ENCODE measurements around the gene STOML3.

Gene STOML3

DNA sequence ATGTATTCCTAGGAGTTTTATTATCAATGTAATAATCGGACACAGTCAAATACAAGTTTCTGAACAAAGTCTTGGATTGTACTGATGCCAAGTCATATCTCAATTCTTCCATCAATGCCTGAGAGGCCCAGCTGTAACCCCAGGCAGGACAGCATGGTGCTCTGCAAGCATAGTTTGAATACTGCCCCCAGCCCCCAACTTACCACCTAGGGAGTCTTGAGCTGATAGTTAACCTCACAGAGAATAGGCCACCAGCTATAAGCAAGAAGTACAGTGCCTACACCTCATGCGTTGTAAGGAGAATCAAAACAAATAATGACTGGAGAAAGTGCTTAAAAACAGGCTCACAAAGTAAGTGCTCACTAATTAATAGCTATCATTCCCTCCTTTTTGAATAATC, 44.6 kb upstream of the STOML3 start:
- Histone ChIP-seq H3K14ac (ENCODE audit: low read length) (no peak overlapping the region), H3K4ac (ENCODE audit: low read length) (no peak overlapping the region), H3K27ac (replicated peaks; ENCODE audit: low read length) (no peak overlapping the region), H3K79me1 (ENCODE audit: low read depth, low read length) (peaks cover 4% of the 10 kb centered on the region), H3K9ac (ENCODE audit: low read depth, low read length, poor library complexity) (no peak overlapping the region), H2AFZ (ENCODE audit: low read length) (no peak overlapping the region), H3K27me3 (ENCODE audit: control insufficient read depth in 3 of 3, insufficient read depth in 3 of 3, low read depth in 1 of 3, low read length in 3 of 3) (no peaks in the 10 kb centered on the region), H3K23ac (ENCODE audit: low read depth, low read length, poor library complexity) (no peak overlapping the region), H3K36me3 (replicated peaks in 1 of 2; ENCODE audit: control insufficient read depth in 2 of 2, insufficient read depth in 2 of 2, low read length in 2 of 2) (peaks cover 2 to 38% of the 10 kb centered on the region in 2 donors), H2BK5ac (ENCODE audit: low read length) (no peak overlapping the region), H3K4me2 (ENCODE audit: insufficient read depth, low read length, poor library complexity, severe bottlenecking) (peak overlapping the region; percentile 37), H3K4me1 (ENCODE audit: control insufficient read depth in 2 of 2, insufficient read depth in 1 of 2, low read depth in 1 of 2, low read length in 2 of 2) (peaks cover 4 to 6% of the 10 kb centered on the region in 2 donors), H4K91ac (ENCODE audit: low read depth, low read length, poor library complexity) (no peak overlapping the region), H4K8ac (ENCODE audit: low read depth, low read length) (no peak overlapping the region), H3K4me3 (ENCODE audit: low read length in 2 of 2) (peak overlapping the region in 1 of 2 donors; percentile 95), H3K18ac (ENCODE audit: low read length) (no peak overlapping the region), H2AK5ac (ENCODE audit: low read depth, low read length) (no peak overlapping the region), H3K9me3 (replicated peaks in 1 of 2; ENCODE audit: control insufficient read depth in 2 of 2, insufficient read depth in 1 of 2, low read depth in 1 of 2, low read length in 2 of 2) (no peaks in the 10 kb centered on the region), H2BK12ac (ENCODE audit: low read length) (no peak overlapping the region), H2BK15ac (ENCODE audit: low read length) (no peak overlapping the region), H2BK120ac (ENCODE audit: low read depth, low read length) (no peak overlapping the region)
- WGBS, 2 donors (ENCODE audit: extremely low coverage in 2 of 2, insufficient read length in 2 of 2, insufficient replicate concordance in 1 of 2) = no CpG with 5 or more reads among the region's 2 CpGs
- DNase-seq (ENCODE audit: low spot score) = no peak

DNA sequence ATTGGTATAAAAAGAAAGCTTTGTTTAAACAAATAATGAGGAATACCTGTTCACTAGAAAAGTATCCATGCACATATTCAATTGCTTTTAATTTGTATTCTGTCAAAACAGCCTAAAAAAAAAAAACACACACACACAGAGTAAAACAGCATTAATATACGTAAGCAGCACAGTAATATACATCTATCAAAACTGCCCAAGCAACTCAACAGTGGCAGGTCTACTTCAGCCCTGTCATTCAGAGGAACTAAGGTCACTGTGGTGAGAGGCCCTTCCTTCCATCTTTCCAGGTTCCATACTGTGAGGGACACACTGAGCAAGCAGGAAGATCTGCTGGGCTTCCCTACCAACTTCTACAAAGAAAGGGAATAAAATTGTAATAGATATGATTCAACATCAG, 43.5 kb upstream of the STOML3 start:
- no peak for DNase-seq (ENCODE audit: low spot score)
- no peak overlapping the region for H3K23ac ChIP-seq (ENCODE audit: low read depth, low read length, poor library complexity)
- no peak overlapping the region for H3K4ac ChIP-seq (ENCODE audit: low read length)
- H2BK15ac ChIP-seq (ENCODE audit: low read length) = no peak overlapping the region
- no peak overlapping the region for H2AFZ ChIP-seq (ENCODE audit: low read length)
- peaks cover 4% of the 10 kb centered on the region for H3K79me1 ChIP-seq (ENCODE audit: low read depth, low read length)
- no peak overlapping the region for H4K8ac ChIP-seq (ENCODE audit: low read depth, low read length)
- peaks cover 4 to 6% of the 10 kb centered on the region in 2 donors for H3K4me1 ChIP-seq (ENCODE audit: control insufficient read depth in 2 of 2, insufficient read depth in 1 of 2, low read depth in 1 of 2, low read length in 2 of 2)
- H2BK5ac ChIP-seq (ENCODE audit: low read length) = no peak overlapping the region
- no peak overlapping the region for H3K4me3 ChIP-seq (ENCODE audit: low read length in 2 of 2)
- no peaks in the 10 kb centered on the region for H3K27me3 ChIP-seq (ENCODE audit: control insufficient read depth in 3 of 3, insufficient read depth in 3 of 3, low read depth in 1 of 3, low read length in 3 of 3)
- no peak overlapping the region for H3K9ac ChIP-seq (ENCODE audit: low read depth, low read length, poor library complexity)
- no CpG with 5 or more reads among the region's 1 CpG for WGBS, 2 donors (ENCODE audit: extremely low coverage in 2 of 2, insufficient read length in 2 of 2, insufficient replicate concordance in 1 of 2)
- H3K9me3 ChIP-seq (replicated peaks in 1 of 2; ENCODE audit: control insufficient read depth in 2 of 2, insufficient read depth in 1 of 2, low read depth in 1 of 2, low read length in 2 of 2) = no peaks in the 10 kb centered on the region
- no peak overlapping the region for H3K18ac ChIP-seq (ENCODE audit: low read length)
- H4K91ac ChIP-seq (ENCODE audit: low read depth, low read length, poor library complexity) = no peak overlapping the region
- H2BK120ac ChIP-seq (ENCODE audit: low read depth, low read length) = no peak overlapping the region
- H3K14ac ChIP-seq (ENCODE audit: low read length) = no peak overlapping the region
- no peak overlapping the region for H2BK12ac ChIP-seq (ENCODE audit: low read length)
- no peak overlapping the region for H3K27ac ChIP-seq (replicated peaks; ENCODE audit: low read length)
- H3K4me2 ChIP-seq (ENCODE audit: insufficient read depth, low read length, poor library complexity, severe bottlenecking) = no peak overlapping the region
- peaks cover 2 to 47% of the 10 kb centered on the region in 2 donors for H3K36me3 ChIP-seq (replicated peaks in 1 of 2; ENCODE audit: control insufficient read depth in 2 of 2, insufficient read depth in 2 of 2, low read length in 2 of 2)
- H2AK5ac ChIP-seq (ENCODE audit: low read depth, low read length) = no peak overlapping the region

DNA sequence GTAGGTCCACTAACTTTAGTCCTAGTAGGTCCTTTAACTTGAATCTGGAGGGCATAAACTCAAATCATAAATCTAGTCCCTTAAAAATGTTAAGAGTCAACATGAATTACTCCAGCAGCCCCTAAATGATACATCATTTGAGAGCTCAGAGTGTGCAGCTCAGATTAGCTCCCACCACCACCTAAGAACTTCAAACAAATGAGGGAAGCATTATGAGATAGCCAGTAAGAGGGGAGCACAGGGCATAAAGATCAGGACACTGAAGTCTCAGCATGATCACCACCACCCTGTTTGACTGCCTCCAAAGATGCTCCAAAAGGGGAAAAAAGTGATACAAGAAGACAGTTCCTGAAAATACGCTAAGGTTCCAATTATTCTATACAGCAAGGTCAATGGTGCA, 41.5 kb upstream of the STOML3 start:
- H3K4me1 ChIP-seq (ENCODE audit: control insufficient read depth in 2 of 2, insufficient read depth in 1 of 2, low read depth in 1 of 2, low read length in 2 of 2) = peaks cover 4 to 6% of the 10 kb centered on the region in 2 donors
- no peak overlapping the region for H2BK12ac ChIP-seq (ENCODE audit: low read length)
- no peak overlapping the region for H4K8ac ChIP-seq (ENCODE audit: low read depth, low read length)
- no peak overlapping the region for H4K91ac ChIP-seq (ENCODE audit: low read depth, low read length, poor library complexity)
- DNase-seq (ENCODE audit: low spot score) = no peak
- H2AK5ac ChIP-seq (ENCODE audit: low read depth, low read length) = no peak overlapping the region
- WGBS, 2 donors (ENCODE audit: extremely low coverage in 2 of 2, insufficient read length in 2 of 2, insufficient replicate concordance in 1 of 2) = no CpG with 5 or more reads among the region's 1 CpG
- no peak overlapping the region for H3K23ac ChIP-seq (ENCODE audit: low read depth, low read length, poor library complexity)
- no peak overlapping the region for H2BK120ac ChIP-seq (ENCODE audit: low read depth, low read length)
- H3K18ac ChIP-seq (ENCODE audit: low read length) = no peak overlapping the region
- no peak overlapping the region for H3K14ac ChIP-seq (ENCODE audit: low read length)
- H2BK15ac ChIP-seq (ENCODE audit: low read length) = no peak overlapping the region
- peaks cover 2 to 66% of the 10 kb centered on the region in 2 donors for H3K36me3 ChIP-seq (replicated peaks in 1 of 2; ENCODE audit: control insufficient read depth in 2 of 2, insufficient read depth in 2 of 2, low read length in 2 of 2)
- H3K4me3 ChIP-seq (ENCODE audit: low read length in 2 of 2) = no peak overlapping the region
- H2AFZ ChIP-seq (ENCODE audit: low read length) = no peak overlapping the region
- H3K9ac ChIP-seq (ENCODE audit: low read depth, low read length, poor library complexity) = no peak overlapping the region
- no peak overlapping the region for H3K27ac ChIP-seq (replicated peaks; ENCODE audit: low read length)
- H3K4me2 ChIP-seq (ENCODE audit: insufficient read depth, low read length, poor library complexity, severe bottlenecking) = no peak overlapping the region
- H3K9me3 ChIP-seq (replicated peaks in 1 of 2; ENCODE audit: control insufficient read depth in 2 of 2, insufficient read depth in 1 of 2, low read depth in 1 of 2, low read length in 2 of 2) = no peaks in the 10 kb centered on the region
- H3K79me1 ChIP-seq (ENCODE audit: low read depth, low read length) = no peaks in the 10 kb centered on the region
- no peak overlapping the region for H3K4ac ChIP-seq (ENCODE audit: low read length)
- H3K27me3 ChIP-seq (ENCODE audit: control insufficient read depth in 3 of 3, insufficient read depth in 3 of 3, low read depth in 1 of 3, low read length in 3 of 3) = no peaks in the 10 kb centered on the region
- H2BK5ac ChIP-seq (ENCODE audit: low read length) = no peak overlapping the region

DNA sequence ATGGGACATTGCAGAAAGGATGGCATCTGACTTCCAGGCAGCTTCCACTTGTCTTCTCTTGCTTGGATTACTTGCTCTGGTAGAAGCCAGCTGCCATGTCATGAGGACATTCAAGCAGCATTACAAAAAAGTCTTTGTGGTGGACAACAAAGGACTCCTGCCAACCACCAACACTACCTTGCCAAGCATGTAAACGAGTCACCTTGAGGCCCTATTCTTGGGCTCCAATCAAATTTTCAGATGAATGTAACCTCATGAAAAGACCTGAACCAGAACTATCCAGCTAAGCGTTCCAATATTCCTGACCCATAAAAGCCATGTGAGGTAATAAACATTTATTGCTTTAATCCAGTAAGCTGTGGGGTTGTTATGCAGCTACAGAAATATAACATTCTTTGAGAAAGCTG, 34.8 kb upstream of the STOML3 start:
- H2BK120ac ChIP-seq (ENCODE audit: low read depth, low read length) = no peak overlapping the region
- H2AK5ac ChIP-seq (ENCODE audit: low read depth, low read length) = no peak overlapping the region
- no peak overlapping the region for H3K14ac ChIP-seq (ENCODE audit: low read length)
- no peak overlapping the region for H3K4me2 ChIP-seq (ENCODE audit: insufficient read depth, low read length, poor library complexity, severe bottlenecking)
- no peak overlapping the region for H3K23ac ChIP-seq (ENCODE audit: low read depth, low read length, poor library complexity)
- WGBS, 2 donors (ENCODE audit: extremely low coverage in 2 of 2, insufficient read length in 2 of 2, insufficient replicate concordance in 1 of 2) = no CpG with 5 or more reads among the region's 2 CpGs
- H3K18ac ChIP-seq (ENCODE audit: low read length) = no peak overlapping the region
- no peak overlapping the region for H2BK15ac ChIP-seq (ENCODE audit: low read length)
- peaks cover 0 to 7% of the 10 kb centered on the region in 2 donors for H3K4me1 ChIP-seq (ENCODE audit: control insufficient read depth in 2 of 2, insufficient read depth in 1 of 2, low read depth in 1 of 2, low read length in 2 of 2)
- no peak overlapping the region for H2AFZ ChIP-seq (ENCODE audit: low read length)
- H3K79me1 ChIP-seq (ENCODE audit: low read depth, low read length) = no peaks in the 10 kb centered on the region
- H3K9ac ChIP-seq (ENCODE audit: low read depth, low read length, poor library complexity) = no peak overlapping the region
- no peak overlapping the region for H3K27ac ChIP-seq (replicated peaks; ENCODE audit: low read length)
- no peak overlapping the region for H3K4ac ChIP-seq (ENCODE audit: low read length)
- H3K36me3 ChIP-seq (replicated peaks in 1 of 2; ENCODE audit: control insufficient read depth in 2 of 2, insufficient read depth in 2 of 2, low read length in 2 of 2) = peaks cover 10 to 100% of the 10 kb centered on the region in 2 donors
- DNase-seq (ENCODE audit: low spot score) = no peak
- H4K8ac ChIP-seq (ENCODE audit: low read depth, low read length) = no peak overlapping the region
- no peaks in the 10 kb centered on the region for H3K9me3 ChIP-seq (replicated peaks in 1 of 2; ENCODE audit: control insufficient read depth in 2 of 2, insufficient read depth in 1 of 2, low read depth in 1 of 2, low read length in 2 of 2)
- H2BK5ac ChIP-seq (ENCODE audit: low read length) = no peak overlapping the region
- no peaks in the 10 kb centered on the region for H3K27me3 ChIP-seq (ENCODE audit: control insufficient read depth in 3 of 3, insufficient read depth in 3 of 3, low read depth in 1 of 3, low read length in 3 of 3)
- no peak overlapping the region for H2BK12ac ChIP-seq (ENCODE audit: low read length)
- no peak overlapping the region for H4K91ac ChIP-seq (ENCODE audit: low read depth, low read length, poor library complexity)
- H3K4me3 ChIP-seq (ENCODE audit: low read length in 2 of 2) = no peak overlapping the region
